GM18520 (cell line): Measurements from ENCODE around the gene PPP1R13B.

ENCODE experiments used
- ATAC-seq: cut with Tn5 transposase; IDR thresholded peaks from one replicate; pipeline ENCODE4 v1.9.1; 2021; ENCODE audit not compliant: unreplicated experiment

PPP1R13B gene

GRCh38 chr14:103732868-103733620 lies 114.3 kb downstream of the PPP1R13B start:
- ATAC-seq, result no peak

DNA sequence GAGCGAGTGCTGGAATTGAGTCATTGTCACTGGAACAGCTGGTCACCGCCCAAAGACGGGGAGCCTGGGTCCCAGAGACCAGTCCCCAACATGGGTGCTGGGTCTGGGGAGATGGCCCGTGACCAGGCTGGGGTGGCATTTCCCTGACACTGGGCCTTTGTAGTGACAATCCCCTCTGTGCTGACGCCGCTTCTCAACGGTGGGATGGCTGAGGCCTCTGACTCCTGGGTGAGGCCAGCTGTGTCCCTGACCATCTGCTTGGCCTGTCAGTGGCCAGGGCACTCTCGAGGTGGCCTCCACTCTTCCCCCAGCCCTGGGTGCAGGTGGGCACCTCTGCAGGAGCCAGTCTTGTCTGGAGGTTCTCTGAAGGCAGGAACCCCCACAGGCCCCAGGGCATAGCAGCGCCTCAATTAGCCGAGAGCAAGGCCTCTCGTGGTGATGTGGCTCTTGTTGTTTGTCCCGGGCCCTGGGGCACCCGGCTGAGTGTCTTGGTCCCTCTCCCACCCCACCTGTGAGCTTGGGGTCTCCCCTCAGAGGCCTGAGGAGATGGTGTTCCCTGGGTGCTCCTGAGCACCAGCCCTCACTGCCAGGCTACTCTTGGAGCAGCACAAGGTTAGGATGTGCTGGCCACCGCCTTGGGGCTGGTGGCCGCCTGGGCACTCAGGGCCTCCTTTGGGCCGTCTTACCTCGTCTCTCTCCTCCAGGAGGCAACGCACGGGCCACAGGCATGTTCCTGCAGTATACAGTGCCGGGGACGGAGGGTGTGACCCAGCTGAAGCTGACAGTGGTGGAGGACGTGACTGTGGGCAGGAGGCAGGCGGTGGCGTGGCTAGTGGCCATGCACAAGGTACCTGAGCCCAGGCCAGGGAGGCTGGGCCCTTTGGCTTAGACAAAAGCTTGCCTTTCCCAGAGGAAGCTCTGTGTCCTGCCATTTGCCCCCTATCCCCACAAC lies 115.2 kb downstream of the PPP1R13B start:
- no peak for ATAC-seq

DNA sequence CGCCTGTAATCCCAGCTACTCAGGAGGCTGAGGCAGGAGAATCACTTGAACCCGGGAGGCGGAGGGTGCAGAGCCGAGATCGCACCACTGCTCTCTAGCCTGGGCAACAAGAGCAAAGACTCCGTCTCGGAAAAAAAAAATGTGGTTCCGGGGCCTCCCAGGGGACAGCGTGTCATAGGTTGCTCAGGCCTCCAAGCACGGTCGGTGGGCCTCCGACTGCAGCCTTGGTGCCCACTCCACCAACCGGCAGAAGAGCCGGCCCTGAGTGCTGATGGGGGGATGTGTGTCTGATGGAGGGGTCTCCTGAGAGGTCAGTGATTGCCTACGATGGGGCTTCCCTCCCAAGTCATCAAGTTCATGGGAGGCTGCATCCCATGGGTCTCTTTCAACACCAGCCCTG lies 115.9 kb downstream of the PPP1R13B start:
- no peak for ATAC-seq

DNA sequence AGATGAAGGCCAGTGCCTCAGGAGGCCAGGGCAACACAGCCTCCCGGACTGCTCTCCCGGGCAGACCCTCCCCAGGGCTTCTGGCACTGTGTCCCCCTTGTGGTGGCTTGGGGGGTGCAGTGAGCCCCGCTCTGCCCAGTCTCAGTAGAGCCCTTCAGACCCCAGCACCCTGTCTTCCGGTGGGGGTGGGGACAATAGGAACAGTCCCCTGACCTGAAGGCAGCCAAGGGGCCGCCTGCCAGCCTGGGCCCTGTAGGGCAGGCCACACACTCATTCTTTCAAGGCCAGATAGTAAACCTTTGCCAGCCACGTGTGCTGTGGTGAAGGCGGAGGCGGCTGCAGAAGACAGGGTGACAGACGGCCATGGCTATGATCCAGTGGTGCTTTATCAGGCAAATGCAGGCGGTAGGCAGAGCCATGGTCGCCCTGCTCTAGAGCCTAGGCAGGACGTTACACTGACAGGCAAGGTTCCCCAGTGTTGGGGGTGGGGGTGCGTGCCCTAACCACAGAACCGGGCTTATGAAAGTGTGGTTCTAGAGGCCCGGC lies 116.8 kb downstream of the PPP1R13B start:
- ATAC-seq, result no peak

DNA sequence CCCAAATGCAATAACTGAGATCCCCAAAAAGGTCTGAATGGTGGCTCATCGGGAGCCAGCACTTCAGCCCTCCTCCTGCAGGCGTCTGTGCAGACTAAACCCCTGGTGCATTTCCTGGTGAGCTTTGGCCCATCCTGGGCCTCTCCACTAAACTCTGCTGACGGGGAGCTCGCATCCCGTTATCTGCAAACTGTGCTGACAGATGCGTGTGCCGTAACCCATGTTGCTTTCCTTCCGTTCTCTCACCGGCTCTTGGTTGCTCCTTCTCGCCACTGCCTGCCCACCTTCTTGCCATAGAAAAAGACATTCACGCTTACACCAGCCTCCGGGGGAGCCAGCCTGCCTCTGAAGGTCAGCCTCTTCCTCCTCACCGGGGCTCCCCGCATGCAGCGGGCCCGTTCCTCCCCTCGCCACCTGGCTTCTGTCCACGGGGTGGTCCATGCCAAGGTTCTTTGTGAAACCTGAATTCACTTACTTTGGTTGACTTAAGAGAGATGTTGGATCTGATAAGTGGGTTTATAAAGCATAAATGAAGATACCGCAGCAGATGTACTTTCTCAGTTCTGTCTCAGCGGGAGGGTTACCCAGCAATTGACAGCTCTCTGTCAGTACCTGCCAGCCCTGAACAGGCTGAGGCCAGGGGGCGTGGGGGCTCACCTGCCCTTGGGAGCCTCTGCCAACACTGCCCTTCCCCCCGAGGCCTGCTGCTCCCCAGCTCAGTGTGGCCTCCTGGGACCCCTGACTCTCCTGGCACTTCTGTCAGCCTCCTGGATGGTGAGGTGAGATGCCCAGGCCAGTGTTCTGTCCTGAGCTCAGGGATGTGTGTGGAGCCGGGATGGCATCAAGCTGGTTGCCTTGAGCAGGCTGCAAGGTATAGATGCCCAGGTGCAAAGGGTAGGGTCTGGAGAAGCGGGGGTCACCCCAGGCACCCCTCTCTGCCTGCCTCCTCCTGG lies 117.6 kb downstream of the PPP1R13B start:
- no peak for ATAC-seq

- no peak for ATAC-seq
These were observed 118.7 kb downstream of the PPP1R13B start for GRCh38 chr14:103728721-103729120.

GRCh38 chr14:103728141-103728540 lies 119.2 kb downstream of the PPP1R13B start:
- ATAC-seq, result no peak

DNA sequence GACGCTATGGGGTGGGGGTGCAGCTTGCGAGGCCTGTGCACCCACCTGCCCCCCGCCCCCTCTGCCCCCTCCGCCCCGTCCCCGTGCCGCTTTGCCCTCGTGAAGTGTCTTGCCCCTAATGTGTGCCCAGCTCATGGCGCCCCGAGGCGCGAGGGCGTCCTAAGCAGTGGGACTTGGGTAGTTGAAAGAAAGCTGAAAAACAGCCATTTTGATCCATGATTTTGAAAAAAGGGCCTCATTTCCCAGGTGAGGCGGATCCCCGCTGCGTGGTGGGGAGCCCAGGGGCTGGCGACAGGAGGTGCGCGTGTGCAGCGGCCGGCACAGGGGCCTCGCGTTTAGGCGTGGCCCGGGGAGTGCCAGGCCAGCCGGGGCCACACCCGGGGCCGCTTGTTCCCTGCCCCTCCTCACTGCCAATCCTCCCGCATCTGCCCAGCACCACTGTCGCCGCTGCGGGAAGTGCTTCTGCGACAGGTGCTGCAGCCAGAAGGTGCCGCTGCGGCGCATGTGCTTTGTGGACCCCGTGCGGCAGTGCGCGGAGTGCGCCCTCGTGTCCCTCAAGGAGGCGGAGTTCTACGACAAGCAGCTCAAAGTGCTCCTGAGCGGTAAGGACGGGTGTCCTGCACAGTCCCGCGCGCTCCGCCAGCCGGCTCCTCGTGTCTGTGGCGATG lies 119.9 kb downstream of the PPP1R13B start:
- ATAC-seq, result no peak

GRCh38 chr14:103726474-103726873 lies 120.9 kb downstream of the PPP1R13B start:
- no peak for ATAC-seq

GRCh38 chr14:103725739-103726395 lies 121.5 kb downstream of the PPP1R13B start:
- ATAC-seq, result no peak

DNA sequence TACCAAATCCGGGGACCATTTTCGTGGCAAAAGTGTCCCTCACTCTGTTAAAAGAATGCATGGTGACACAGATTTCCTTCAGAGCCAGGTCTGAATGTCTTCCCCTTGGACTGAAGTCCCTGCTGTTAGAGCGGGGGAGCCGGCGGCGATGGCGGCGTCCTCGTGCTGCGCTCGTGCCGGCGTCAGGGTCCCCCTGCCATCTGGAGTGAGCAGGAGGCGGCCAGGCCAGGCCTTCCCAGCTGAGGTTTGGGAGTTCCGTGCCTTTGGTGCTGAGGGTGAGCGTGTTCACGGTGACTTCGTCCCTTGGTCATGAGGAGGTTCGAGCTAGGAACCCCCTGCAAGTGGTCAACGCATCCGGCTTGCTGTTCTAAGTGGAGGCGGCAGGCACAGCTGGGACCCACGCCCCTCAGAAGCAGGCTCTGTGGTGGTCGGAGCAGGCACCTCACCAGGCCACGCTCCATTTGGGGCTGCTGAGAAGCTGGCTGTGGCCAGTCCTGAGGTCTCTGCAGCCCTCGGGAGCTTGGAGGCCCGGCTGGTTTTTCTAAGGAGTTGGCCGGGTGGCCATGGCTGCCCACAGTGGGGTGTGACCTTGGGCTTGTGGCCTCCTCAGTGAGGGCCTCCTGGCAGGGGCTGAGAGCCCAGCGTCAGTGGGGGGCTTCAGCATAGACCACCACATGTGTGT lies 122.2 kb downstream of the PPP1R13B start:
- ATAC-seq, result no peak

DNA sequence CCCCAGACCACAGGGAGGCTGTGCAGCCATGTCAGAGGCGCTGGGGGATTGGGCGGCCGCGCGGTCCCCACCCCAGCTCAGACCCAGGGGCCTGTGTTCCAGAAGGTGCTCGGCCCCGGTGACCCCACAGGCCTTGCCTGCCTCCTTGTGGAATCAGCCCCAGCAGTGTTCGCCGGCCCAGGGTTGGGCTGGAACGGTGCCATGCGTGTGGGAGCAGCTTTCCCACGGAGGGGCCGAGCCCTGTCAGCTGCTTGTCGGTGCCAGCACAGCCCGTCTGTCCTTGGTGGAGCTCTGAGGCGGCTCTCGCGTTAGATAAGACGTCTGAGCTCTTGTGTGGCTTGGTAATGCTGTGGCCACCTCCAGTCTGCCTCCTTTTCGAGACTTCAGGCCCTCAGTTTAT lies 123.3 kb downstream of the PPP1R13B start:
- no peak for ATAC-seq

DNA sequence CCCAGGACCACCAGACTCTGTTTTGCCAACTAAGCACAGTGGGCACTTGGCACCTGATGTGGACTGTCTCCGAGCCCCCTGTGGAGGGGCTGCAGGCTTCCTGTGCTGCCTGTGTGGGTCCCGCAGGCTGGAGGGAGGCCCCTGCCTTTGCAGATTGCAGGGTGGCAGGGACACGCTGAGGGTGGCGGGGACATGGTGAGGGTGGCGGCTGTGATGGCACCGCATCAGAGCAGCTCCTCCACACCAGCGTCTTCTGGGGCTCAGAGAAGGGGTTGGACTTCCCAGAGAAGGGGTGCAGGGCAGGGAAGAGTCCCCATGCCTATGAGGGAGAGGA lies 123.7 kb downstream of the PPP1R13B start:
- no peak for ATAC-seq

GRCh38 chr14:103721334-103722120 lies 125.8 kb downstream of the PPP1R13B start:
- ATAC-seq, result no peak

- no peak for ATAC-seq
These were observed 127.6 kb downstream of the PPP1R13B start for GRCh38 chr14:103719751-103720150.

GRCh38 chr14:103718572-103718971 lies 128.8 kb downstream of the PPP1R13B start:
- ATAC-seq, result no peak

DNA sequence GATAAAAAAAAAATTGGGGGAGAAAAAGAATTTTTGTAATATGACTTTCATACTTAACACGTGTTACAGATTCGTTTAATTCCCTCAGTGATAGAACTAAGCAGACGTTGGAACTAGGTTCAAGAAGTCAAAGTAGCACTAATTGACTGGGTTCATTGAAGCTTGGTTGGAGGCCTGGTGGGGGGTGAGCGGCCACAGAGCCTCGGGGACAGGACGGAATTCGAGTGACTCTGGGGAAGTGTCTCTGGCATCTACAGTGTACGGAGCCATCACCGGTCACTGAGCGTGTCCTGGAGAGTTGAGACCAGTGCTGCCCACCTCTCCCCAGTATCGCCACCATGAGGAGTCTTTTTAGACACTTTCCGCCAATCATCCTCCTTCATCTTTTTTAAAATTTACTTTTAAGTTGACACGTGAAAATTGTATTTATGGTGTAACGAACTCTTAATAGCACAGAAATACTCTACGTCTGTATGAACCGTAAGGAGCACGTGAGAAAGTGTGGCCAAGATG lies 130.4 kb downstream of the PPP1R13B start:
- no peak for ATAC-seq
